Activated CD8-positive, alpha-beta memory T cell treated with anti-CD3 and anti-CD28 coated beads, Interleukin-2, amount 50 U/mL, for 48 hours (primary cell): ENCODE measurements around the gene GNB1L.

Experiments
- DNase-seq: peaks from one replicate; pipeline ENCODE4 v3.0.0-alpha.2; 2020

The GNB1L gene

DNA sequence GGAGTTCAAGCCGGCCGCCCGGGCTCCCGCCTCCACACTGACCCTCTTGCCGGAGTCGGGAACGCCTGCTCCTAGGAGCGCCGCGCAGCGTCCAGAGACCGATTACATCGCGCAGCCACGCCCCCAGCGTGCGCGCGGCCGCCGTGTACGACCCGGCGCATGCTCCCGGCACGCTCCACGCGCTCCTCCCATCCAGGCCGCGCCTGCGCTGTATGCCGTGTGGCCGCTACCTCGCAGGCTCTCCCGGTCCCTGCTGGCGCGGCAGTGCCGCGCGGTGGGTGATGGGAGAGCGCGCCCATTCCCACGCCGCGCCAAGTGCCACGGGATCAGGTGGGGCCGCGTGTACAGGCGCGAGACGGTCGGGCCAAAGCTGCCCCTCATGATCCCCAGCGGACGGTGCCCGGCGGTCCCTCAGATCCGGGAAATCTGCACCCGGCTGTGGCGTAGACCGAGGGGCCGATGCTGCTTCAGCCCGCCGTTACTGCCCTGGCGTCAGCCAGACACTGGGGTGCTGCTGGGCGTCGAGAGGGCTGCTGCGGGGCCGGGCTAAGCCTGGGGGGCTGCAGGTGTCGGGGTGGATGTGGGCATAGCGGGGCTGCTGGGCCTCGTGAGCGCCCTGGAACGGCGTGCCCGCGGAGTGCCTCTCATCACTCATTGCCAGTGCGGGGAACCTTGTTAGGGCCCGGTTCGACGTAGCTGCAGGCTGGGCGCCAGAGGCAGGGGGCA lies at the start of gene GNB1L, which contains the start of gene RTL10:
Gene GNB1L (minus strand): TSS at position 97 of the 726 bp plus-strand sequence. CDS start 33,519 bp downstream, outside the sequence.
Gene RTL10 (minus strand): TSS at position 97 of the 726 bp plus-strand sequence. CDS start 2,613 bp downstream, outside the sequence.
- DNase-seq = peak; percentile 98

- no peak for DNase-seq
Observed at GRCh38 chr22:19904174-19904856, 49.6 kb upstream of the GNB1L start.

GRCh38 chr22:19903513-19903912 lies 48.8 kb upstream of the GNB1L start:
- no peak for DNase-seq

DNA sequence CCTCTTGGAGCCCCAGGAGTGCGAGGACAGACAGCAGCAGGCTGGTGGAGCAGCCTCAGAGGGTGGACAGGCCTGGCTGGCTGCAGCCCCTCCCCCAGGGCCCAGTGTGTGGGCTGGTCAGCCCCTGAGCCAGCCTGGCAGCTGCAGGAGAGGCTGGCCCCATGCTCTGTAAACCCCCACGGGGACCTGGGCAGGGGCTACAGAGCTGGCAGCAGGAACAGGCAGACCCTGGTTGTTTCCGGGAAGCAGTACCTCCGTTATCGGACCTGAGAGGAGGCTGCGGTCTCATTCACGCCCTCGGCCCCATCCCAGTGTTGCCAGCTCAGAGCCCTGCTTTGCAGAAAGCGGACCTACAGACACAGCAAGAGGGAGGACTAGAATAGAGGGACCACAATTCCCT lies 48.4 kb upstream of the GNB1L start:
- DNase-seq = no peak

DNA sequence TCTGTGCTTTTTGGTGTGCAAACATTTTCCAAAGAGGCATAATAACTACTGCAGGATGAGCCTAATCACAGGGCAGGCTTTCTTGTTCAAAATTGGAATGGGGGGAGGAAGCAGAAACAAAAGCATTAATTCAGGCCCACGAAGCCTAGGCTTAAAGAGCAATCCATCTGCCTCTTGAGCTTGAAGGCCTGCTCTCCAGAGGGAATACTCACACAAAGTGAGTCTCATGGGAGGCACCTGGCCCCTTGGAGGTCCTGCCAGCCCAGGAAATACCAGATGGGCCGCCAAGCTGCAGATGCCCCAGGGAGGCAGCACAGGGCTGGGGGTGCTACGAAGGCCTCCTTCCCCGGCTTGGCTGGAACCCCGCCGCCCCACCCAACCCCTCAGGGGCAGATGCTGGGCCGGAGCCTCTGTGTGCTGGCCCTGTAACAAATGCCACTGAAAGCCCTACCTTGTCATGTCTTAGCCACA lies 47.6 kb upstream of the GNB1L start:
- no peak for DNase-seq

DNA sequence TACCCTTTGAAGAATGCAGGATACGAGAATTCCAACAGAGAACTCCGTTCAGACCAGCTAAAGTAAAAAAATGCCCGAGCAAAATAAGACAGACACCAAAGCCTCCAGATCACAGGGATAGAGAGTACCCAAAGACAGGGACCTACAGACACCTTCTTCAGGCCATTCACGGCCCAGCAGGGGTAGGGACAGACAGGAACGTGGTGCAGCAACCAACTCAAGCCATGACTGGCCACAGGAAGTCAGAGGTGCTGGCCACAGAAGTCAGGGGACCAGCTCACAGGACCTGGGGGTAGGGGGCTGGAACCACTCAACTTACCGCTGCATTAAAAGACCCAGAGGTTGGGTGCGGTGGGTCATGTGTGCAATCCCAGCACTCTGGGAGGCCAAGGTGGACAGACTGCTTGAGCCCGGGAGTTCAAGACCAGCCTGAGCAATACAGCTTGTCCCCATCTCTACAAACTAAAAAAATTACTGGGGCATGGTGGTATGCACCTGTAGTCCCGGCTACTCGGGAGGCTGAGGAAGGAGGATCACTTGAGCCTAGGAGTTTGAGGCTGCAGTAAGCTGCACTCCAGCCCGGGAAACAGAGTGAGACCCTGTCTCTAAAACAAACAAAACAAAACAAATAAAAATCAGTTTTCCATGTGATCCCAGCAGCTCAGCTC lies 47.0 kb upstream of the GNB1L start:
- no peak for DNase-seq

DNA sequence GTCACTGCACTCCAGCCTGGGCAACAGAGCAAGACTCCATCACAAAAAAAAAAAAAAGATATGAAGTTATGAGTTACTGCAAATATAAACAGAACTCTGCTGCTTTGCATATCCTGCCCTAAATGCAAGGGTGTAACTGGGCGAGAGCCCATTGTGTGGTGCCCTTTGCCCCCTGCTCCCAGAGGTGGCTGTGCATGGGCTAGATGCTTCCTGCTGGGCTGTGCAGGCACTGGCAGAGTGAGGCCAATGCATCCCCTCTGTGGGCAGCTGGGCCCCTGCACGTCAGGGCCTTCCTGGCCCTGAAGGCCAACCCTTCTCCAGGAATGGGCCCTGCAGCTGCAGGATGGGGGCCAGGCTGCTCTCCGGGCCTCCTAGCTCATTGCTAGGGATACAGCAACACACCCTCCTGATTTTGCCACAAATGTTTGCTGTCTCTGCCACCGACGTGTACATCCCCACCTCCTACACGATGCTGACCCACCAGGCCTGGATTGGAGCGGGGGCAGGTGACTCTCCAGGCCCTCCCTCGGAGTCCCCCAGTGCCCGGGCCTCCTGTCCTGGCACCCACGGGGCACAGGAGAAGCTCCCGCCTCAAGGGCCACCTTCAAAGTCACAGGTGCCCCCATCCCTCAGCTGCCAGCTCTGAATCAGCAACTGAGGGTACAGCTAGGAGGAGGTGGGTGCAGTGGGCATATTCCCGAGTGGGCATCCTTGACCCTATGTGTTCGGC lies 46.2 kb upstream of the GNB1L start:
- no peak for DNase-seq

DNA sequence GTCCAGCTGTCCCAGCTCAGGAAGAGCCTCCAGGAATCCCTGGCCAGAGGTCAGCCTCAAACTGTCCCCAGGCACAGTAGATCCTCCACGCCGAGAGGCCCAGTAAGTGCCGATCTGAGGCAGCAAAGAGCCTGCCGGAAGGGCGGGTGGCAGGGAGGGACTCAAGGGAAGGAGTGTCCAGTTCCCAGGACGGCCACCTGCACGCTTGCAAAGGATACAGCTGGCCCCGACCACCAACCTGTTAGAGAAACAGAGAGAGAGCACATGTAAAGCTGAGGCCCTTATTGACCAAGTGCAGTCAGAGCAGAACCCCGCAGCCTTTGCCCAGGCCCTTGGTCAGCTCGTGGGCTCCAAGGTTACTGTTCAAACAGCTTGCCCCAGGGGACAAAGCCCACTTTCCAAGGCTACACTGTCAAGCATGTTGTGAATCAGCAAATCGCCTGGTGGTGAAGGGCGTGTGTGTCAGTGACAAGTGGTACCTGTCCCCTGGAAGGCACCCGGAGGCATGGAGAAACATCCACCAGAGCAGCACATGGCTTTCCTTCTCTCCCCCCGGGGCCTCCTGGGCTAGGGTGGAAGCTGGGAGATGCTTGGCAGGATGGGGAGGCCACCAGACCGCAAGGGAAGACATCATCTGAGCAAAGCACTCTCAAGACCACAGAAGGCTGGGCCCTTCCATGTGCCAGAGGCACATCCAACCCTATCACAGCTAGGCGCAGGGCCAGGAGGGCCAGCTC lies 44.3 kb upstream of the GNB1L start:
- no peak for DNase-seq

DNA sequence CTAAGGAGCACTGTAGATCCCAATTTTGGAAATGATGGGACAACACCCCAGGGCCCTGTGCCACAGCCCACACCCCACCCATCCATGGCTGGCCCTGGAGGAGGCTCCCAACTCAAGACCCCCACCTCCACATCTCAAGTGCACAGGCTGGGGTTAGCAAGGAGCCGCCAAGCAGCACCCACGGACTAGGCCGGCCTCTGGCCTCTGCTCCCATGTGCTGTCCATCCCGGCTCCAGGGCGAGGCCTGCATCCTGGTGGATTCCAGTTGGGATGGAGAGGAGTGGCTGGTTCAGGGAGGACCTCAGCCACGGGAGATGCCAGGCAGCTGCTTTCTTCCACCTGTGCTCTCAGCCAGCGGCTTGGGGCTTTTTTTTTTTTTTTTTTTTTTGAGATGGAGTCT lies 43.5 kb upstream of the GNB1L start:
- no peak for DNase-seq

- DNase-seq = no peak
Observed at GRCh38 chr22:19897726-19898125, 43.1 kb upstream of the GNB1L start.

GRCh38 chr22:19896665-19897355 lies 42.1 kb upstream of the GNB1L start:
- DNase-seq = no peak

GRCh38 chr22:19895160-19895849 lies 40.6 kb upstream of the GNB1L start:
- DNase-seq = no peak

- DNase-seq = no peak
Observed at GRCh38 chr22:19893363-19893762, 38.7 kb upstream of the GNB1L start.

- DNase-seq = no peak
Observed at GRCh38 chr22:19892925-19893324, 38.3 kb upstream of the GNB1L start.

DNA sequence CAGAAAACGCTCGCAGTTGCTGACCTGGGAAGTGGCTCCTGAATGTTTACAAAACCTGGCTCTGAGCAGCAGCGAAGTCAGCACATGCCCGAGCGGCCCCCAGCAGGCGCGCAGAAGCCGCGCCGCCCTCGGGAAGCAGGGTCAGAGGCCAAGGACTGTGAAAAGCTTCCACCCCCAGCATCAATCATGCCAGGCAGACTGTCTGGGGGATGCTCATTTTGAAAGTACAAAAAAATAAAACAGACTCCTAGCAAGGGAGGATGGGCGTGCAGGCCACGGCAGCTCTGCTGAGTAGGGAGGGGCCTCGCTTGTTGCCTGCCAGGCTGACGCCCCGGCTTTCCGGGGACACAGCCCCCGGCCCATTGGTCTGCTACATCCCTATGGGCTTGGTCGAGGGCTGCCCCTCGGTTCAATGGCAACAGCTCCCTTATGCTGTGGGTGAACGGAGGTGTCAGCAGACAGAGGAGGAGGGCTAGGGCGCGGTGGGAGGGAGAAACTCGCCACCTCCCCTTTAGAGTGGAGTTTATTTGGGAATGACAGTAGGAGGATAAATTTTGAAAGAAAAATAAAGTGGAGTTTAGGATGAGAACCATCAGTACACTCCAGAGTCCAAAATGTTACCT lies 37.7 kb upstream of the GNB1L start:
- peak; percentile 80 for DNase-seq

DNA sequence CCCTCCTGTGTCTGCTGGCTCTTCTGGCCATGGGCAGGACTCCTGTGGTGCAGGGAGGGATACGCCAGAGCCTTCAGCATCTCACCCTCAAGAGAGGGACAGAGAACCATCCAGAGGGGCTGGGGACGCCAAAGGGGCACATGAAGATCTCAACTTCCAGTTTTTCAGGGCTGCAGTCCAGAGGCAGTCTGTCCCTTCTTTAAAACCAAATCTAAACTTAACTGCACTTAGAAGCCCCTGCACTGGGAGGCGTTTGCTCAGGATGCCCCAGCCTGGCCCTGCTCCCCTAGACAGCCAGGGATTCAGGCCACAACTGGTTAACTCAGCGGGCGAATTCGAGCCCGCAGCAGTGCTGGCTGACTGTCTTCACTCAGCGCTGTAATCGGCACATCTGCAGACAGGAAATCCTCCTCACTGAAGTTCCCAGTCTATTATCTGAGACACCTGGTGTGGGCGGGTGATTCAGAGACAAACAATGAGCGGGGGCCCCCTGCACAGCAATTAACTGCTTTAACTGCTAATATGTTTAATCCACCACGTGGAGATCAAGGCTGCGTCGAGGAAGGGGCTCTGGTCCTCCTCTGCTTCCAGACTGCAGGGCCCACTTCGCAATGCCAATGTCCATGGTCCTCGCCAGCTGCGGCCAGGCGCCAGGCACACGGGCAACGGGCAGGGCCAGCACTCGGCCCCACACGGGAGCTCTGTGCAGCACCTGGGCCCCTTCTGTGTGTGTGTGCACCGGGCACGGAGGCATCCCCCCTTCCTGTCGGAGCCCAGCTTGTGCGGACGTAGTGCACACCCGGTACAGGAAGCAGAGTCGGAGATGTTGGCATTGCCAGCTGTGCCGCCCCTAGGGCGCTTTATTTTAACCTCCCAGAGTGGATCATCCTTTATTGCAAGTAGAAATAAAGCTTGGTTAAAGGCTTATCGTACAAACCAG lies 36.9 kb upstream of the GNB1L start:
- peak; percentile 82 for DNase-seq

GRCh38 chr22:19890502-19891316 lies 36.0 kb upstream of the GNB1L start:
- DNase-seq = no peak

- DNase-seq = no peak
Observed at GRCh38 chr22:19889951-19890350, 35.3 kb upstream of the GNB1L start.
